Muscle of back (tissue), 11 donors: ENCODE measurements around the gene NEDD4L. TPM values are rescaled to one million over a fixed set of nuclear protein-coding genes. Genes with fewer than 3 reads are reported as not detected.

Experiments
- DNase-seq, 3 donors: peaks; one replicate each; pipeline versions ENCODE4 v3.0.0 to v3.0.0-alpha.2; 2013
- polyA plus RNA-seq, 10 donors: library from polyadenylated mRNA; unstranded; fragments of 120-200 nt; gene quantifications; one replicate each; pipeline ENCODE4 v1.2.1, GENCODE V29; 2013; ENCODE audit not compliant: insufficient read length in 10 of 10

The NEDD4L gene
- polyA plus RNA-seq, 10 donors: 24.0 to 46.5 (median 33.6) TPM

DNA sequence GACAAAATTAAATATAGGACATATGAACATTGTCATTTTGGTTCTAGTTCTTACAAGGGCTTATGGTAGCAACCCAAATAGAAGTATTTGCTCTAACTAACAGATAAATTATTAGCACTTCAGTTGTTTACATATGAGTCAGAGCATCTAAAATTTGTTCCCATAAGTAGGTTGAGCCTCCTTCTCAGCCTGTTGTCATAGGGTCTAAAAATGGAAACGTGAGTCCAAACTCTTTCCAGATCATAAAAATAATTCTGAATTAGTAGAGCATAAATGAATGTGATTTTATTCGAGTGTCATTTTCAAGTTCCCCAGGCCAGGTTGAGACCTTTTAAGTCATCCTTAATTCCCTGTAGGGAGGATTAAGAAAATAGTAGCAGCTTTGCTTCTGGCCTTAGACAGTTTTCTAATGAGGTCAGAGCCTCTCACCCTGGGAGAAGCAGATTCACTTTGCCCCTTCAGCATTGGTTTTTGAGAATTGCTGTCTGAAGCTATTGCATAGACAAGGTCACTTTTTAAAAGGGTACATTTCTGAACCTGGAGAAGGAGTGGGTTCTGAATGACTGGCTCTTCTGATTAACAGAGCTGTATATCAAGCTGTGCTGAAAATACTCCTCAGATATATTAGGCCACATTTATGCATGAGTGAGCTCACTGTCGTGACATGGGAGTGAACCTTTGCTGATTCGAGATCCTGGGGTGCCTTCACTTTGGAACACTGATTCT, 164.3 kb downstream of the NEDD4L start:
- no peak for DNase-seq

DNA sequence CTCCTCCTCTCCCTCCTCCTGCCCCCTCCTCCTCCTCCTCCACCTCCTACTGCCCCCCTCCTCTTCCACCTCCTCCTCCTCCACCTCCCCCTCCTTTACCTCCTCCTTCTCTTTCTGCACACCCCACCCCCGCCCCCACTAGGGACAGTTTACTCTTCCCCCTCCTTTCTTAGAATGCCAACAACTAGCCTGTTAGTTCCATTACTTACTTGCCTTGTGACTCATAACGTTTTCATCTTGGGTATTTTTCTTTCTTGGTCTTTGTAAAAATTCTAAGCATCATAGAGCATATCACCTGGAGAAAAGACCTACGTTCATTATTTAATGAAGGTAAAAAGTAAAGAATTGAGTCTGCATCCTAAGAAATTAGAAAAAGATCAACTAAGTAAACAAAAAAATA, 165.3 kb downstream of the NEDD4L start:
- DNase-seq: no peak

DNA sequence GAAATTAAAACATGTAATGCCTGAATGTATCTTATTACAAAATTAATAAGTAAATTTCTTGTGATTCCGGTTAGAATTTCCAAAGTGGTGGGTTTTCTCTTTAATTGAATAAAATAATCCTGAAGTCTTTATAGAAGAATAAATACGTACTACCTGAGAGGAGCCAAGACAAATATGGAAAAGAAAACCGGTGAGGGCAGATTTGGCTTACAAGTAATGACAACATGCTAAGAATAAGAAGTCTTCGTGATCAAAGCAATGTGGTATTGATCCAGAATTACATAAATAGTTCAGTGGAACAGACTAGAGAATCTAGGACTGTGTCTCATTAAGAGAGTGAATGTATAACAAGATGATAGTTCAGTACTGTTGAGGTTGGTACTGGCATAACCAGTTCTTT, 167.5 kb downstream of the NEDD4L start:
- no peak for DNase-seq

DNA sequence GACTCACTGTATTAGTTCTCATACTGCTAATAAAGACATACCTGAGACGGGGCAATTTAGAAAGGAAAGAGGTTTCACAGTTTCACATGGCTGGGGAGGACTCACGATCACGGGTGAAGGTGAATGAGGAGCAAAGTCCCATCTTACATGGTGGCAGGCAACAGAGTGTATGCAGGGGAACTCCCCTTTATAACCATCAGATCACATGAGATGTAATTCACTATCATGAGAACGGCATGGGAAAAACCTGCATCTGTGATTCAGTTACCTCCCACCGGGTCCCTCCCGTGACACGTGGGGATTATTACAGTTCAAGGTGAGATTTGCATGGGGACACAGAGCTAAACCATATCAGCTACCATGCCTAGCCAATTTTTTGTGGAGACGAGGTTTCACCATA, 168.2 kb downstream of the NEDD4L start:
- DNase-seq: no peak

DNA sequence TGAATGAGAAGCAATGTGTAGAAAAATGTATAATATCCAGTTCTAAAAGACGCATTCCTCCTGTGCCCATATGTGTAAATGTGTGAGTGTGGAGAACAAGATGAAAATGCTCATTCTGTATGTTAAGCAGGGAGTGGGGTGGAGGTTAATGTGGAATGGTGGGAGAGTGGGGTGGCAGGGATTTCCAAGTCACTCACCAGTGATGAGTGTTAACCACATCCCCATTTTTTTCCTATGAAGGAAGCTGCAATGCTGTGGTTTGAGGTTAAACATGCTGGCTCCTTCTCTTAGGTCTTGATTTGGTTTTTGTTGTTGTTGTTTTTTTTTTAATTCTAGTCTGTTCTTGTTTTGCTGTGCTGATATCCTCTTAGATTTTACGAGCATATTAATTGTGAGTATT, 169.4 kb downstream of the NEDD4L start:
- peak in 1 of 3 donors; percentile 79 for DNase-seq

DNA sequence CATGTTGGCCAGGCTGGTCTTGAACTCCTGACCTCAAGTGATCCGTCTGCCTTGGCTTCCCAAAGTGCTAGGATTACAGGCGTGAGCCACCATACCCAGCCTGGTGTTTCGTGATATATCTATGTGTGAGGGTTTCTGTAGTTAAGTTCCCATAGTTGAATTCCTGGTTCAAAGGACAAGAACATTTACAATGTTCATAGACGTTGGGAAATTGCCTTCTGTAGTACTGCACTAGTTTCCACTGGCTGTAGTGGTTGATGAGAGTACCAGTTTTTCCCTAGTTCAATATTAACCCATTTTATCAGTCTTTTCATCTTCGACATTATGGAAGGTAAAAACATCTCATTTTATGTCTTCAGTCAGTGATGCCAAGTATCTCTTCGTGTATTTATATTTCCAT, 171.0 kb downstream of the NEDD4L start:
- no peak for DNase-seq

DNA sequence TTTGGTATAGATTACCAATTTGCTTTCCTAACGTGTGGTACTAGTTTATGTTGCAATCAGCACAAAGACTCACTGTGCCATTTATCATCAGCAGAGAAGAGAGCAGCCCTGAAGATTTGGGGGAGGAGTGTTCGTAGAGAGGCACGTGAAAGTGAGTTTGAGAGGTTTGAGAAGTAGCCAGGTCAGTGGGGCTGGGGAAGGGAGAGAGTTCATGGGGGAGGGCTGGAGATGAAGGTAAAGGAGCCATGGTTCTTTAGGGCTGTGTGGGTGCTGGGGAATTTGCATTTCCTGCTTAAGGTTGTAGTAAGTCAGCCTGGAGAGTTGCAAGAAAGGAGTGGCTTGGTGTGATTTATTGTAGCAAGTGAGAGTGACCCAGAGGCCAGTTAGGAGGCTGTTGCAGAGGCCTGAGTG, 172.1 kb downstream of the NEDD4L start:
- DNase-seq: no peak

DNA sequence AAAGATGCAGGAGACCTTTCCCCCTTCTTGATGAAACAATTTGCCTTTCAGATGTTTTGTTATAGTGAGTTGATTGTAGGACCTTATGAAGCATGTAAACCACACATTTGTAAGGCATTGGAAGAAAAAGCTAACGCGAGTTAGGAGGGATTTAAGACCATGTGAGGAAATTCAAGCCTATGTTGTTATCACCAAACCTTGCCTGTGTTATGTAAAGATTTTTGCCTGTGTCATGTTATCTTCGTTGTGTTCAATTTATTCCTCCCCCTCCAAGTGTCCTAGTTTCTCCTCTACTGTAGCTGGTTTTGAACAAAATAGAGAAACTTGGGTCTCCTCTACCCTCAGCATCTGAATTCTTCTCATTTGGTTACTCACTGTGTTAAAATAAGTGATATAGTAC, 173.0 kb downstream of the NEDD4L start:
- no peak for DNase-seq

DNA sequence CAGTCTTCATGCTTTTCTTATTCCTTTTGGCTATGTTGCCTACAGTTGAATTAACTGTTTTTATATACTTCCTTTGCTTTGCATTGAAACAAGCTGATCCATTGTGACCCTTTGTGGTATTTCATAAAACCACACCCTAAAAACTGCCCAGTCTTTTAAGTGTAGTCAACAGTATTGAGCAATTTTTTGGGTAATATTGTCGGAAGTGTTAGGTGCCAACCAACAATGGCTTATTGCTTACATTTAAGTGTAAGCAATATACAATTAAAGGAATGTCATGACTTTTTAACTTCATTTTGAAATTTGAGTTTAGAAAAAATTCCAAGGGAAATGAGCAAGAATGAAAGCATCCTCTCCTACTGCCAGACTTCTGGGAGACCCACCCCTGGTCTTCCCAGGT, 174.1 kb downstream of the NEDD4L start:
- no peak for DNase-seq

DNA sequence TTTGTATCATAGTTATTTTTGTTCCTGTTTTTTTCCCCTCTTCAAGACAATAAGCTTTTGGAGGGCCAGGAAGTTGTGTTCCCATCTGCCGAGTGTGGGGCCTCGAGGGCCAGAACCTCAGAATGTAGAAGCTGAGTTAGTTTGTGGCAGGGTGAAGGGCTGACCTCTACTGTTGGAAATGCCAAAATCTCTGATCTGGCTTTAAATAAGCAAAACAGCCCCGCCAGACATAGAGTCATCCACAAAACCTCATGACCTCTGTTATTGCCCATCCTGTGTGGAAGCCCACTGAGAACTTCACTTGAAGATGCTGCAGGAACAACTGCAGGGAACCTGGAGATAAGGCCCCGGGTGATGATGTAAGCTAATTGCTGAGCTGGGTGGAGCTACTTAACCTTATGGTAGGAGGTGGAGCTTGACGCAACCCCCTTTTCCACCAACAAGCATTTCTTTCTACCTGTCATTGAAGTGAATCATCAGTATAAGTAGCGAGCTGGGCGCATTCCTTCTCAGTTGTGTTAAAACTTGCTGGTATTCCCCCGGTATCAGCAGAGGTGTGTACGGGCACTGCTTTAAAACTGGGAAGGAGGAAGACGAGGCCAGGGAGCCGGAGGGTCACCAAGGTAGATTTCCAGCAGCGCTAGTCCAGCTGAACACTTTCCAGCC, 177.2 kb downstream of the NEDD4L start:
- no peak for DNase-seq

DNA sequence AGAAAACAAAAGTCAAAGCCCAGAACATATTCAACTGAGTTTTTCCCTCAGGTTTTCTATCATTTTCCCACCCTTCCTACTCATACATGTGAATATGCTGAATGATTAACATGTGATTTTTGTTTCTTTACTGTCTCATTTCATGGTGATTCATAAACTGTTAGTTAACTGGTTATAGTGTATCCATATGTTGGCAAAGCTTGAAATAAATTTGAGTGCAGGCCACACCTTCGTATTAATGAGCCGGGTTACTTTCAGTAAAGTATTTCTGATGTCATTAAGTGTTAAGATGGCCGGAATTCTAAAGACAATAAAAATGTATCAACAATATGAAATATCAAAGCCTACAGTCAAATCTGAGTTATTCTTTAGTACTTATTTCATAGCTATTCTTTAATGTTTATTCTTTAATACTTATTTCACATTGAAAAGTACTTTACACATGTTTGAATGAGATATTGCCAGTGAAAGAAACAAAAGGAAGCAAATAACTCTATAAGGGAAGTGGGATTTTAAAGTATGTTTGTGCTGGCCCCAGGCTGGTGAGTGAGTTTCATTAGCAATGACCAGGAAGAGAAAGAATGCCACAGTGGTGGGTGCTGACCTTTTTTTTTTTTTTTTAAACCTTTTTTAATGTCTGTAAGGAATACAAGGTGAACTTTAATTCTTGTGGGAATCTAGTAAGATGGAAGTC, 178.6 kb downstream of the NEDD4L start:
- no peak for DNase-seq

DNA sequence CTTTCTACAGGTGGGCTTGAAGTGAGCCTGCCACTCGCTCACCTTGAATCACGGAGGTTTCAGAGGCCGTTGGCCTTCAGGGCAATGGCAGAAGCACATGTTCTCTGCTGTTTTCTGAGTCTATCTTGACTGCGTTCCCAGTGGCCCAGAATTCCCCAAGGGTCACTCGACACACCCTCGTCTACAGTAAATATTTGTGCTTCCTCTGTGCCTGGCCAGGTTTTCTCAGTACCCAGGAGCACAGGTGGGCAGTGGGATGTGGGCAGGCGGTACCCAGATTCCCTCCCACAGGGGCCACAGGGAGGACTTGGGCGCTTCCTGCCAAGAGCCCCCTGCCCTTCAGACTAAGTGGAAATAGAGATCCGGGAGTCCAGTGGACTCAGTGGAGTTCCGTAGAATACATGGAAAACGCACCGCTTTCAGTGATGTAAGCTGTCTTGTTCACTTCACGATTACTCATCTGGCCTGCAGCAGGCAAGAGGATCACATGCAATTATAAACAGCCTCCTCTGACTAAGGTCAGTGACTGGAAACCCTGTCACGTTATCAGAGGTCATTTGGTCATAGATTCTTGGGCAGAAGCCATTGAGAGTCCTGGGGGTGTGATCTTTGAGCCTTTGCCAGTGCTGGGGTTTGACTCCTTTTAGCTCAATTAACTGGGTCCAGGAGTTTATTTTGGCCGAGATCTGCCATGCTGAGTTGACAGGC, 179.8 kb downstream of the NEDD4L start:
- DNase-seq: peak in 1 of 3 donors; percentile 65

DNA sequence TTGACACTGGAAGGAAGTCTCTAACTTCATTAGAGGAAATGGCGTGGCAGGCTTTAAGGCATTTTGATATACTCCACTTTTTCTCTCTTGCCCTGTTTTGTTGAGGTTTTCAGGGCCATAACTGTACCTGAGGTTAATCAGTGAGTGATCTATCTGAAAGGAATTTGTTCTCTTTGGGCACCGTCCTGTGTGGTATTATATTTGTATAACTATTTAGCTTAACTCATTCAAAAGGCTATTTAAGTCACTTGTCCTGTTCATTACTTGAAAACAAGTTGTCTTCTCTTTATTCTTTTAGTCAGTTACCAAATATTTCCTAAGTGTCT, 180.4 kb downstream of the NEDD4L start:
- DNase-seq: no peak

DNA sequence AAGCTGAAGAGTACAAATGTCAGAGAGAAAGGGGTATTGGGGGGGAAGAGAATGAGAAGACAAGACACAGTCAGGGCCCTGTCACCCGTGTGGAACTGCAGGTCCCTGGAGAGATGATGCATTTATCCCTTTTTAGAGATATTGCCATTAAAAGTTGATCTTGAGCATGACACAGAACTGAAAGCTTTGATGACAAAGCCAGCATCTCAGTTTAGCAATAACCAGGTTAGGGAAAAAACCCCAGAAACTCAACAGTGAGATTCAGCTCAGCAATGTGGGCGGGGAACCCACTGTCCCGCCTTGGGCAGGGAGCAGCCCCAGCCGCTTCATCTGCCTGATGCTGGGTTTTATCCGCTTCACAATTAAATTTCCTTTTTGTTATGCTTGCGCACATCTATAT, 181.1 kb downstream of the NEDD4L start:
- no peak for DNase-seq

DNA sequence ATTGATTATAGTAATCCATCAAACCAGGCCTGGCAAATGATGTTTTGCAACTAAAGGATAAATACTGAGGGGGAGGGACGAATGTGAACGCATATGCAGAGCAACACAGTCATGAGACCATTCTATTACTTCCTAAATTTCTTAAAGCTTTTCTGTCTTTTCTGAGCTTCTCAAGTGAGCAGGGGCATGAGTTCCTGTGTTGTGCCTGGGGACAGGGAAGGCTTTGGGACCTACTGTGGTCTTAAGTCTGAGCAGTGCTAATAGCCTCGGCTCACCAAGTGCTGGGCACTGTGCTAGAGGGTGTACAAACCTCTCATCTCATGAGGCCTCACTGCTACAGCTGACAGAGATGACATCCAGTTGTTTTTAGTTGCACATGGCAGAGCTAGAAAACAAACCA, 182.4 kb downstream of the NEDD4L start:
- DNase-seq: no peak

DNA sequence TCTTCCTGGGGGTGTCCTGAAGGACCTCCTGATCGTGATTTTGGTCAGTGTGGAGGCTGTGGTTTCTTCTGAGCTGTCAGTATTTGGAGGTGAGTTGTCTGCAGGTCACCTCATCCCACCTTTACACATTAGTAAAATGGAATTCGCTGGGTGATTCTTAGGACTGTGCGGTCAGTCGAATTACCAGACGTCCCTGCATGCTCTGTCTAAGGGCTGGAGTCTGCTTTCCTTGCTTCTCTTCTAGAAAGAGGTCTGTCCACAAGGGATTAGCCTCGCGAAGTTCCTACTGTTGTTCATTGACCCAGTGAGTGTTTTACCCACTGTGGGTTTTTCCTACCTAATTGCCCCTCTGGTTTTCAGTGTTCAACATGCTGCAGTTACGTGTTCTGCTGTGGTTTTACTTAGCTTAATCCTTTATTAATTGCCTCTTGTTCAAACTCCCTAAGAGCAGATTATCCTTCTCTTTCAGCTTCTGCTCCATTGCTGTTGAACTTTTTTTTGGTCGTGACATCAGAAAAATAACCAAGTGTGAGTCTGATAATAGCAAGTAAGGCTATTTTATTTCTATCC, 183.4 kb downstream of the NEDD4L start:
- DNase-seq: no peak

DNA sequence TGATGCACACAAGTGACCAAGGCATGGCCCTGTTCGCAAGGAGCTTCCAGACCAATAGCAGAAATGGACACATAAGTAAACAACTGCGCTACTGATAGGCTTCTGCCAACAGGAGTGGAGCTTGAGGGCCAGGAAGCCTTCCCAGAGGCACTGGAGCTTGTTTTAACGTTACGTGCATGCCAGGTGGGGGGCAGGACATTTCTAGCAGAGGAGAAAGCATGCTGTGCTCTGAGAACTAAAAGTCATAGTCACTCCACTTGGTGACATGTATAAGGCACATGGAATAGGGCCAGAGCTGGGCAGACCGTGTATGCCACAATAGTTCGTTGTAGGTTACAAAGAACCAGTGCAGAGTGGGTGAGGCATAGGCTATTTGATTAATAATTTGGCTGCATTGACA, 184.2 kb downstream of the NEDD4L start:
- DNase-seq: no peak

DNA sequence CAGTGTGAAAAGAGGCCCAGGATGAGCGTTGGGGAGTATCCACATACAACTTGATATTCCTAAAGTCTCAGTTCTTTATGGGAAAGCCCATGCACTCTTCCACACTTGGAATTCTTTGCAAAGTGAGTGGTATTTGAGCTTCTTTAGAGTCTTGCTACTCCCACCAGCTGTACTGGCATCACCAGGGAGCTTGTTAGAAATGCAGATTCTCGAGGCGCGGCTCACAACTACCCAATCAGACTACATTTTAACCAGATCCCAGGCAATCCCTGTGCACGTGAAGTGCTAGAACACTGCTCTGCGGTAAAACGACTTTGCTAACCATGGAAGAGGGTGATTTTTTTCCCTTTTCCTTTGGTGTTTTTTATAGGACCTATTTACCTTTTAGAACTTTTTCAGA, 184.7 kb downstream of the NEDD4L start:
- no peak for DNase-seq

DNA sequence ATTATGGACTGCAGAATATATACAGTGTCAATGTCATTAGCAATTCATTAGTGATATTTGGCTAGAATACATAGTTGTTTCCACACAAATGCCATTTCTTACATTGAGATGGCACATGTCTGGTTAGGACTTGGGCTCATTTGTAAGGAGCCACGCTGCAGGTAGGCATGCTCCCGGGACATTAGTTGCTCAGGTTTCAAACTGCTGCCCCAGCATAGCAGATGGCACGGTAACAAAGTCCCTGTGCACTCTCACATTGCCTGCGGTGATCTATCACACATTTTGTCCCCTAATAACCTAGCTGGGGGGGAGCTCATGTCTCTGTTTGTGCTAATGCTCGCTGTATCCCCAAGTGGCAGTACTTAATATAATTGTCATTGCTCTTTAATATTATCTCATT, 185.1 kb downstream of the NEDD4L start:
- no peak for DNase-seq

DNA sequence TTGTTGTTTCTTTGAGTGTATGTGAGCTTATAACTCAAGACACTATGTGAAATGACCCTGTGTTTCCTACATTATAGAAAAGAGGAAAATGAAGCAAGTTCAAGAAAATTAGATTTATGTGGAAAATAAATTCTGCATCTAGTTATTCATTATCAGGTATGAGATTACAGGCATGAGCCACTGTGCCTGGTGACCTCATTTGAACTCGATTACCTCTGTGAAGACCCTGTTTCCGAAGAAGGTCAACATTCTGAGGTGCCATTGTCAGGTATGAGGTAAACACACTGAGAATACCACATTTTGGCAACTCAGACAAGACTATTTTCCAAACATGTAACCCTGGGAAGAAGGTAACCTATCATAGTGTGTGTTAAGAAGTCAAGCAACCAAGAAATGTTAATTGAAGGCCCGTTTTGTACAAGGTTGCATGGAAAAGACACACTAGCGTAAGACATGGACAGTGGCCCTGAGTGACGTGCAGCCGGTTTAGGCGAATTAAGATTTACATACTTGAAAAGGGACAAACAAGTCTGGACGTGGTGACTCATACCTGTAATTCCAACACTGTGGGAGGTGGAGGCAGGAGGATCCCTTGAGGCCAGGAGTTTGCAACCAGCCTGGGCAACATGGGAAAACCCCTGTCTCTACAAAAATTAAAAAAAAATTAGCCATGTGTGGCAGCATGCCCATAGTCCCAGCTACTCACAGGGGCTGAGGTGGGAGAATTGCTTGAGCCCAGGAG, 186.6 kb downstream of the NEDD4L start:
- DNase-seq: no peak

DNA sequence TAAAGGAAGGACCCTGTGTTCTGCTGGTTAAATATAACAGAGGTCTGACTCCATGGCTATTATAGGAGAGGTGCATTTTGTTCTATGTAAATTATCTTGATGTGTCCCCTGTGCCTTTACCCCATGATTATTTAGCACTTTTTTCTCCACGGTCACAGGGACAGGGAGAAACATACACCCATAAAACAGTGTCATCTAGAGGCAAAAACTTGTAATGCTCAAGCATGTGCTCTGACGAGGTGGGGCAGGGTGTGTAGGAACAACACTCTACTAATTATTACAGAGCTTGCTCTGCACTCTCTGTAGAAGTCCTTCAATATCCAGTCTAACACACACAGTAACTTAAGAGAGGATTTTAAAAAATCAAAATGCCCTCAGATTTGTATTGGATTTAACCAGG, 187.9 kb downstream of the NEDD4L start:
- no peak for DNase-seq

DNA sequence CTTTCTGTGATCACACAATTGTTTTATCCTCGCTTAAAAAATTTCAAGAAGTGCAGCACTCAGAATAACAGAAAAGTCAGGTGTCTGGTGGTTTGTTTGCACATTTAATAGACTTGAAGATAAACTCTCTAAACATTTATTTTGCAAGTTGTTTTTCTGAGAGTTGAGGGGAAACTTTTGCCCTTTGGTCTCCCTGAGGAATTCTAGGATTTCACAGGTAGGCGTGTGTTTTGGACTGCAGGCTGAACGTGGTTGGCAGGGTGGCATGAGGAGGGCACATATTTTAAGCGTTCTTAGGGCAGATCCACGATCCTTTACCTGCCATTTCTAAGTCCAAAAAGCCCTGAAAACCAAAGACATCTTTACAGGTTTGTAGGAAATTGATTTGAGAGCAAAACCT, 188.6 kb downstream of the NEDD4L start:
- DNase-seq: no peak
